T1000 (cell line): ENCODE results near the gene APOB.

Experiments used
- DNase-seq: peaks from one replicate; lab custom pipeline; 2025; ENCODE audit warnings: mixed read lengths; lab: John Stamatoyannopoulos, UW

The APOB gene

GRCh38 chr2:21019000-21019677 is 24.7 kb downstream of the APOB start:
- no peak for DNase-seq

GRCh38 chr2:21018290-21018689 is 25.6 kb downstream of the APOB start:
- no peak for DNase-seq

GRCh38 chr2:21017748-21018276 is 26.1 kb downstream of the APOB start:
- DNase-seq = no peak

- DNase-seq = no peak
These were observed 28.6 kb downstream of the APOB start for GRCh38 chr2:21015281-21015645.

- DNase-seq = no peak
These were observed 29.3 kb downstream of the APOB start for GRCh38 chr2:21014364-21015280.

GRCh38 chr2:21013043-21013816 is 30.6 kb downstream of the APOB start:
- DNase-seq = no peak

- DNase-seq = no peak
These were observed 31.3 kb downstream of the APOB start for GRCh38 chr2:21012557-21012937.

- DNase-seq = no peak
These were observed 31.9 kb downstream of the APOB start for GRCh38 chr2:21011876-21012556.

- no peak for DNase-seq
These were observed 32.4 kb downstream of the APOB start for GRCh38 chr2:21011453-21011852.

- DNase-seq = no peak
These were observed 32.9 kb downstream of the APOB start for GRCh38 chr2:21010813-21011439.

GRCh38 chr2:21009662-21010225 is 34.1 kb downstream of the APOB start:
- no peak for DNase-seq

GRCh38 chr2:21008790-21009661 is 34.8 kb downstream of the APOB start:
- no peak for DNase-seq

GRCh38 chr2:21008014-21008789 is 35.7 kb downstream of the APOB start:
- DNase-seq = no peak

GRCh38 chr2:21007129-21008013 is 36.5 kb downstream of the APOB start:
- no peak for DNase-seq

GRCh38 chr2:21006423-21007128 is 37.3 kb downstream of the APOB start:
- no peak for DNase-seq

- no peak for DNase-seq
These were observed 38.0 kb downstream of the APOB start for GRCh38 chr2:21005700-21006422.
